Gastroesophageal sphincter (tissue), 4 donors: ENCODE results near the gene AATF. TPM values are rescaled to one million over a fixed set of nuclear protein-coding genes. Genes with fewer than 3 reads are reported as not detected.

Experiments
- ATAC-seq: fragments of 150-250 bp; one replicate; pipeline ENCODE4 v1.9.1; 2016; ENCODE audit warnings: mild to moderate bottlenecking, moderate library complexity
- H3K27ac ChIP-seq, 4 donors: fragments of 200-600 bp; sonication (generic) in 3 of 4; 1 replicate in 3 of 4; 2 replicates in 1 of 4; pipeline ENCODE4 v1.5.1; 2016 to 2019
- H3K27me3 ChIP-seq: fragments of 200-600 bp; sonication (generic); one replicate; pipeline ENCODE4 v1.5.1; 2019
- H3K36me3 ChIP-seq, 2 donors: fragments of 200-600 bp; sonication (generic); one replicate each; pipeline ENCODE4 v1.5.1; 2019; ENCODE audit warnings: control low read depth in 1 of 2
- H3K4me1 ChIP-seq, 3 donors: fragments of 200-600 bp; sonication (generic); 1 replicate in 2 of 3; 2 replicates in 1 of 3; pipeline ENCODE4 v1.5.1; 2016 to 2019; ENCODE audit warnings: control low read depth in 2 of 3
- H3K4me3 ChIP-seq, 2 donors: fragments of 200-600 bp; sonication (generic); one replicate each; pipeline ENCODE4 v1.5.1; 2019; ENCODE audit warnings: mild to moderate bottlenecking in 1 of 2, moderate library complexity in 1 of 2
- H3K9me3 ChIP-seq, 3 donors: fragments of 200-600 bp; sonication (generic); one replicate each; pipeline ENCODE4 v1.5.1; 2017 to 2019; ENCODE audit warnings: control low read depth in 2 of 3
- CTCF ChIP-seq, 4 experiments: fragments of 200-600 bp in 2 of 4; fragments of 450-650 bp in 2 of 4; sonication (generic) in 1 of 4; IDR thresholded peaks; one replicate each; pipeline ENCODE4 v1.5.1; 2017 to 2019; ENCODE audit warnings: antibody characterized with exemption in 4 of 4, mild to moderate bottlenecking in 2 of 4, moderate library complexity in 2 of 4
- EP300 ChIP-seq: sonication (generic); formaldehyde crosslinking; IDR thresholded peaks from one replicate; pipeline ENCODE4 v1.6.1; 2017; ENCODE audit warnings: antibody characterized with exemption, mild to moderate bottlenecking
- POLR2A ChIP-seq, 2 donors: fragments of 450-650 bp; IDR thresholded peaks; one replicate each; pipeline ENCODE4 v1.6.1; 2017; ENCODE audit warnings: antibody characterized with exemption in 2 of 2, mild to moderate bottlenecking in 2 of 2, moderate library complexity in 1 of 2
- POLR2AphosphoS5 ChIP-seq: sonication (generic); formaldehyde crosslinking; IDR thresholded peaks from one replicate; pipeline ENCODE4 v1.6.1; 2017; ENCODE audit warnings: antibody characterized with exemption
- WGBS, 2 donors: methylation state at CpG; one replicate each; pipeline ENCODE4 v1.1.5; 2018; ENCODE audit warnings: low coverage in 1 of 2; 5-methylcytosine and 5-hydroxymethylcytosine counted together
- total RNA-seq, 4 donors: library from RNA; depleted of rRNA; stranded (reverse); fragments of >200 nt; gene quantifications; one replicate each; pipeline ENCODE4 v1.1.0, GENCODE V29; 2016

AATF gene
- total RNA-seq, 4 donors from 2014 or later, result 36.1 to 45.1 (median 38.5) TPM

GRCh38 chr17:36950027-36950426, 1.3 kb downstream of the AATF start:
- no peaks in the 10 kb centered on the region for H3K9me3 ChIP-seq
- WGBS, 2 donors, result 53 to 56% methylated on average over 7 to 8 of the region's 8 CpGs
- peak overlapping the region in 3 of 4 donors; percentile 92 to 95 (median 93) for H3K27ac ChIP-seq
- H3K4me1 ChIP-seq, result peaks cover 3 to 40% (median 8%) of the 10 kb centered on the region in 3 donors
- peaks cover 0 to 42% of the 10 kb centered on the region in 2 donors for H3K36me3 ChIP-seq
- no peak for TF ChIP-seq POLR2AphosphoS5
- TF ChIP-seq POLR2A (IDR thresholded peaks at IDR 0.05), result no peak
- TF ChIP-seq CTCF (IDR thresholded peaks at IDR 0.05), result no peak
- no peak for TF ChIP-seq EP300
- peak overlapping the region; percentile 80 to 86 for H3K4me3 ChIP-seq
- H3K27me3 ChIP-seq, result peaks cover 25% of the 10 kb centered on the region
- ATAC-seq, result no peak

GRCh38 chr17:36951084-36951789, 2.5 kb downstream of the AATF start:
- no peak overlapping the region for H3K27ac ChIP-seq
- H3K27me3 ChIP-seq, result peaks cover 13% of the 10 kb centered on the region
- no peaks in the 10 kb centered on the region for H3K9me3 ChIP-seq
- 88 to 94% methylated on average over 5 of the region's 5 CpGs for WGBS, 2 donors
- TF ChIP-seq POLR2A (IDR thresholded peaks at IDR 0.05) (no peak), CTCF (IDR thresholded peaks at IDR 0.05) (no peak), POLR2AphosphoS5 (no peak), EP300 (no peak)
- H3K4me1 ChIP-seq, result peaks cover 3 to 40% (median 8%) of the 10 kb centered on the region in 3 donors
- ATAC-seq, result no peak
- peaks cover 0 to 54% of the 10 kb centered on the region in 2 donors for H3K36me3 ChIP-seq
- no peak overlapping the region for H3K4me3 ChIP-seq

GRCh38 chr17:36971508-36971907, 22.8 kb downstream of the AATF start:
- H3K36me3 ChIP-seq, result peaks cover 0 to 13% of the 10 kb centered on the region in 2 donors
- no peak for TF ChIP-seq POLR2A (IDR thresholded peaks at IDR 0.05)
- TF ChIP-seq EP300, result no peak
- no peak for TF ChIP-seq POLR2AphosphoS5
- no peak for TF ChIP-seq CTCF (IDR thresholded peaks at IDR 0.05)
- no peaks in the 10 kb centered on the region for H3K9me3 ChIP-seq
- H3K27me3 ChIP-seq, result no peaks in the 10 kb centered on the region
- no peak for ATAC-seq
- H3K27ac ChIP-seq, result no peak overlapping the region
- WGBS, 2 donors, result 66 to 84% methylated on average over 4 of the region's 4 CpGs
- peaks cover 0 to 6% (median 0%) of the 10 kb centered on the region in 3 donors for H3K4me1 ChIP-seq
- no peak overlapping the region for H3K4me3 ChIP-seq

GRCh38 chr17:36972186-36972700, 23.5 kb downstream of the AATF start:
- Histone ChIP-seq H3K36me3 (peaks cover 0 to 12% of the 10 kb centered on the region in 2 donors), H3K4me3 (no peak overlapping the region), H3K4me1 (peaks cover 0 to 6% (median 0%) of the 10 kb centered on the region in 3 donors), H3K9me3 (no peaks in the 10 kb centered on the region), H3K27me3 (no peaks in the 10 kb centered on the region), H3K27ac (no peak overlapping the region)
- ATAC-seq, result no peak
- TF ChIP-seq POLR2A (IDR thresholded peaks at IDR 0.05) (no peak), CTCF (IDR thresholded peaks at IDR 0.05) (no peak), EP300 (no peak), POLR2AphosphoS5 (no peak)

GRCh38 chr17:36972905-36973304, 24.2 kb downstream of the AATF start:
- H3K4me1 ChIP-seq, result peaks cover 0 to 6% (median 0%) of the 10 kb centered on the region in 3 donors
- TF ChIP-seq POLR2A (IDR thresholded peaks at IDR 0.05) (no peak), EP300 (no peak), POLR2AphosphoS5 (no peak), CTCF (IDR thresholded peaks at IDR 0.05) (no peak)
- H3K4me3 ChIP-seq, result no peak overlapping the region
- no peak for ATAC-seq
- H3K36me3 ChIP-seq, result peaks cover 0 to 9% of the 10 kb centered on the region in 2 donors
- no peak overlapping the region for H3K27ac ChIP-seq
- 83 to 89% methylated on average over 1 of the region's 1 CpG for WGBS, 2 donors
- H3K27me3 ChIP-seq, result no peaks in the 10 kb centered on the region
- H3K9me3 ChIP-seq, result no peaks in the 10 kb centered on the region
